Activated T-cell treated with anti-CD3 and anti-CD28 coated beads, Interleukin-2, amount 50 U/mL, for 48 hours (primary cell): Measurements from ENCODE around the gene RMND5B.
"Not testable (repeated sequence)": the region's sequence is repeated elsewhere in the genome, so short reads cannot be mapped to it uniquely, and the experiment has no call there.

Experiments used
- DNase-seq, 2 experiments: peaks; one replicate each; pipeline ENCODE4 v3.0.0-alpha.2; 2020

RMND5B gene

DNA sequence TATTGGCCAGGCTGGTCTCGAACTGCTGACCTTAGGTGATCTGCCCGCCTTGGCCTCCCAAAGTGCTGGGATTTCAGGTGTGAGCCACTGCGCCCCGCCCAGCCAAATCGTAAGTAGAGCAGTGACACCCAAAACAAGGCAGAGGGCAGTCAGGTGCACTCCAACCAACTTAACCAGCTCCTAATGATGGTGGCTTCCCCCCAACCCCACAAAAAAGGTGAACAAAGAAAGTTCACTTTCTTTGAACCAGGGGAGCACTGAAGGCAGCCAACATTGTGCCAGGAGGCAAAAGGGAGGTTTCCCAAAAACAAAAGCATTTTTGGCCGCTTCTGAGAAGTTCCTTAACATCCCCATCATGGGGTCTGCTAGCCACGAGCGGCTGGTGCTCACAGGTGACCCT is 46.8 kb downstream of the RMND5B start:
- DNase-seq, result no peak

DNA sequence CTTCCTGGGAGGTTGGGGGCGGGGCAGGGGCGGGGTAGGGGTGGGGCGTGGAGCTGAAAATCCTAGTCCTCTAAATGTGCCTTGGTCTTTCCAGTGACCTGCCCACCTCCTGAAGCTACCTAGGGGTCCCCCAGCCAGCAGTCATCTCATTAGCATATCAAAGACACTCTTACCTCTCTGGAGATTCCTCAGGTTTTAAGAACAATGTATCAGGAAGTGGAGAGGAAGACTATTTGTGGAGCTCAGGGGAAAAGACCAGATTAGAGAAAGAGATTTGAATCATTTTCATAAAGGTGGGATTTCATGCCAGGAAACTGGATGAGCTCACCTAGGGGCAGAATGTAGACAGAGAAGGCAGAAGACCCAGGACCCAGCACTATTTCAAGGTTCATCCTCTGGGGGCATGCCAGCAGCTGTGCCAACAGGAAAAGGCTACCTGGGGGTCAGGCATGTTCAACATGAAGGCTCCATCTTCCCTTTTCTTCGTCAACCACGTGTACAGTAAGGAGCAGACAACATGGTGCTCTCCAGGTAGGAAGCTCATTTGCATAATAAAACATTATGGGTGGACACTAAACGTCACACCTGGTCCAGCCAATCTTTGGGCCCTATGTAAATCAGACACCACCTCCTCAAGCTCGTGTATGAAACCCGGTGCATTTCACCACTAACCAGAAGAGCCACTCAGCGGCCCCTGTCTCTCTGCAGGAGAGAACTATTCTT is 49.5 kb downstream of the RMND5B start:
- DNase-seq, result no peak

DNA sequence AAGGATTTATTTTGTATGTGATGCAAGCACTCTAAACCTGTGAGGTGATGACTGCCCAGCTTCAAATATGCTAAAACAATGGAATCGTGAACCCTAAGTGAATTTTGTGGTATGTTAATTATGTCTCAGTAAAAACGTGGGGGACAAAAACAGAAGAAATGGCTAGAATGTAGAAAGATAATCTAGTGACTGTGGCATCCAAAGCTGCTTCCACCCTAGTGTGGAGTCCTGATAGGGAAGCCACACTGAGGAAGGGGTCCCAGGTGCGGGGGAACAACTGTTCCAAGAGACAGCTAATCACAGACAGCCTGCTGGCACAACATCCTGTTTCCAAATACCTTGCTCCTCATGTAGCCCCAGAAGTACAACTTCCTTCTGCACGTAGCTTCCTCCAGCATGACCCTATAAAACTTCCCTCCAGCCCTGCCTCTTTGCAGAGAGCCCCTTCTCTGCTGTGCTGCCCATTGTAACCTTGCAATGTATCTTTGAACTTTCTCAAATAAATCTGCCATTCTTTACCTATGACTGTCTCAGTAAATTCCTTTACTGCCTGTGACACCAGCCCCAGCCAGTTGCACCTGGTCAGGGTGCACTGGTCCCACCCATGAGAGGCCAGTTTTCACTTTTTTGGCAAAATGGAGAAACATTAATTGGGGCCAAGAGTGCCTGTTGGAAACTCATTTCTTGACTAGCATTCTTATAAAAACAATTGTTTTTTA is 51.5 kb downstream of the RMND5B start:
- no peak for DNase-seq

DNA sequence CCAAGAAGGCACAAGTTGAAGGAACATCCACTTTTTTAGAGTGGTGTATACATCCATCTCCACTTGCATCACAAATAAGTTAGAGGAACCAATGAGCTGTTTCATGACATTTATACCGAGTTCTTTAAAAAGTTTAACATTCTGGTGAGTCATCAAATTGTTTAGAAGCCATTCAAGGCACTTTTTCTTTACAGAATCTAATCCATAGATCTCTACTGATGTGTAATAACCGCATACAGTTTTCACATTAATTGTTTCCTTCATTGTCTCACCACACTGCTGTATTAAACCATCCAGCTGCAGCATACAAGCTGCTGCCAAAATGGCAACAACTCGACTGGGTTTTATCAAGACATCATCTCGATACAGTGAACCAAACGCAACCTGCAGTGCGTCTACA is 55.6 kb downstream of the RMND5B start:
- DNase-seq, result no peak

DNA sequence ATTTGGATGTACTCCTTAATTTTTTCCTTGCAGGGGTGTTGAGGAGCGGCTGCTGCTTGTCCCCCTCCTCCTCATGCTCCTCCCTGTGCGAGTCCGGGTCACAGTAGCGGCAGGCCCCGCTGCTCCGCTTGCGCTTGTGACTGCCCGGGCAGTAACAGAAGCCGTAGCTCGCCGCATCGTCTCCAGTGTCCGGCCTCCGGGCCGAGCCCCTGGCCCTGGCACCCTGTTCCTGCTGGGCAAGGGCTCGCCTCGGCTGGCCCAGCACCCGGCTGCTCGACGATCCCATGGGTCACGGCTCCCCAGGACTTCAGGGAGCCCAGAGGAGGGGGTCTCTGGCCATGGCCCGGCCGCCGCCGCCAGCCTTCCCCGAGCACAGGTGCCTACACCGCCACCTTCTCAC is 56.2 kb downstream of the RMND5B start, which contains the start of gene GMCL2:
Gene GMCL2, minus strand, starts transcription at position 358 of the 400 bp plus-strand sequence. Its CDS starts 72 bp downstream, at position 286.
- no peak for DNase-seq

DNA sequence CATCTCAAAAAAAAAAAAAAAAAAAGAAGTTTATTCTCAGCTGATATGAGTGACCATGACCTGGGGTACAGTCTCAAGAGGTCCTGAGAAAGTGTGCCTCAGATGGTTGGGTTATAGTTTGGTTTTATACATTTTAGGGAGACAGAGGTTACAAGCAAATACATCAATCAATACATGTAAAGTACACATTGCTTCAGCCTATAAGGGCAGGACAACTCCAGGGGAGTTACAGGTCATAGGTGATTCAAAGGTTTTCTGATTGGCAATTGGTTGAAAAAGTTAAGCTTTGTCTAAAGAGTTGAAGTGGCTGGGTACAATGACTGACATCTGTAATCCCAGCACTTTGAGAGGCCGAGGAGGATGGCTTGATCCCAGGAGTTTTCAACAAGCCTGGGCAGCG is 58.6 kb downstream of the RMND5B start:
- no peak for DNase-seq

DNA sequence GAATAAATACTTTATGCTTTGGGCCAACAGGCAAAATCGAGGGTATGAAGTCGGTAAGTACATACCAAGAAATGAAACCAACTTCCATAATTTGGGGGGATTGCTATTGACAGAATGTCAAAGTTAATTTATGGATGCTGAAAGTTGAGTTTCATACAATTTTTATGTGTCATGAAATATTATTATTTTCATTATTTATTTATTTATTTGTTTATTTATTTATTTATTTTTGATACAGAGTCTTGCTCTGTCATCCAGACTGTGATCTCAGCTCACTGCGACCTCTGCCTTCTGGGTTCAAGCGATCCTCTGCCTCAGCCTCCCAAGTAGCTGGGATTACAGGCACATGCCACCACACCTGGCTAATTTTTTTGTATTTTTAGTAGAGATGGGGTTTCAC is 60.8 kb downstream of the RMND5B start:
- no peak for DNase-seq

DNA sequence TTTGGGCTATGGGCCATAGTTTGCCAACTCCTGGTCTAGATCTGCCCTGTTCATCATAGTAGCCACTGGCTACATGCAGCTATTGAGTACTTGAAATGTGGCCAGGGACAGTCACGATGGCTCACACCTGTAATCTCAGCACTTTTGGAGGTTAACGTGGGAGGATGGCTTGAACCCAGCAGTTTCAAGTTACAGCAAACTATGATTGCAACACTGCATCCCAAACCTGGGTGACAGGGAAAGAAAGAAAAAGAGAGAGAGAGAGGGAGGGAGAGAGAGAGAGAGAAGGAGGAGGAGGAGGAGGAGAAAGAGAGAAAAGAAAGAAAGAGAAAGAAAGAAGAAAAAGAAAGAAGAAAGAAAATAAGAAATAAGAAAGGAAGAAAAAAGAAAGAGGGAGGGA is 61.4 kb downstream of the RMND5B start:
- DNase-seq, result no peak

DNA sequence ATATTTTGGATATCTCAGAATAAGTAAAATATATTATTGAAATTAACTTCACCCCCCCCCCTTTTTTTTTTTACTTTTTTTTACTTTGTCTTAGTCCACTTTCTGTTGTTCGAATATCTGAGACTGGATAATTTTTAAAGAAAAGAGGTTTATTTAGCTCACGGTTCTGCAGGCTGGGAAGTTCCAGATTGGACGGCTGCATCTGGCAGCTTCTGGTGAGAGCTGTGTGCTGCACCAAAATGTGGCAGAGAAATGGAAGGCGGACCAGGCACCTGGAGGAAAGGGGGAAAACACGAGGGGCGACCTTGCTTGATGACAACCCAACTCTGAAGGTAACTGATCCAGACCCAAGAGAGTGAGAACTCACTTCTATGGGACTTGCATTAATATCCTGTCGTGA is 62.0 kb downstream of the RMND5B start:
- no peak for DNase-seq

DNA sequence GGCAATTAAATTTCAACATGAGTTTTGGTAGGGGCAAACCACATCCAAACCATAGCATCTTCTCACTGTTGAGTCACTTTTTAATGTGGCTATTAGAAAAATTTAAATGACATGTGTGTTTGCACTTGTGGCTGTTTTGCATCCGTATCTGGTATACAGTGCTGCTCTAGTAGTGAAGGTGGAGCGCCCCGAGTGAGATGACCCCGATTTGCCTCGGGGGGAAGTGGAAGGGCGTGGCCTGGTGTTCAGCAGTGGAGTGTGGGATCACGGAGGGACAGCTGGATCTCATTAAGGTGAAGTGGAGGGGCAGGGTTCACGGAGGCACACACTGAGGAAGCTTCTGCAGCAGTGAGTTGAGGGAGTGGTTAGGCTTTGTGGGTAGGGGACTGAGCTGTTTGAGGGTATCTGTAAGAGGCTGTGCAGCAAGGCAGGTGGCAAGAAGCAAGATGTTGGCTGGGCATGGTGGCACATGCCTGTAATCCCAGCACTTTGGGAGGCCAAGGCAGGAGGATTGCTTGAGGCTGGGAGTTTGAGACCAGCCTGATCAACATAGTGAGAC is 62.5 kb downstream of the RMND5B start:
- DNase-seq, result no peak

DNA sequence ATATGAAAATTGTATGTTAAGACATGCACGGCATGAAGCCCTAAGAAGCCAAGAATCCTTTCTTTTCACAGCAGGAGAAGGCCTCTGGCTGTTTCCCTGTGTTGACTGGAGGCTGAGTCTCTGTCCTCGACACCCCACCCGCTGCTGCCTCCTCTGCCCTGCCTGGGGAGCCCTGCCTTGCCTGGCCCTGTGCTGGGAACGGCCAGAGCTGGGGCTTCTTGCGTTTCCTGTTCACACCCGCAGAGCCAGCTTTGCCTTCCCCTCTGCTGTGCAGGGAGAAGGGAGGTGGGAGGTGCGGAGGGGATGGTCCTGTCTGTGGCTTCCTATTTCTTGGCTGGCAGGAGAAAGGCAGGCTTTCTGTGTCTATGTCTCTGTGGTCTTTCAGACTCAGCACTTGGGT is 63.2 kb downstream of the RMND5B start:
- DNase-seq, result no peak

DNA sequence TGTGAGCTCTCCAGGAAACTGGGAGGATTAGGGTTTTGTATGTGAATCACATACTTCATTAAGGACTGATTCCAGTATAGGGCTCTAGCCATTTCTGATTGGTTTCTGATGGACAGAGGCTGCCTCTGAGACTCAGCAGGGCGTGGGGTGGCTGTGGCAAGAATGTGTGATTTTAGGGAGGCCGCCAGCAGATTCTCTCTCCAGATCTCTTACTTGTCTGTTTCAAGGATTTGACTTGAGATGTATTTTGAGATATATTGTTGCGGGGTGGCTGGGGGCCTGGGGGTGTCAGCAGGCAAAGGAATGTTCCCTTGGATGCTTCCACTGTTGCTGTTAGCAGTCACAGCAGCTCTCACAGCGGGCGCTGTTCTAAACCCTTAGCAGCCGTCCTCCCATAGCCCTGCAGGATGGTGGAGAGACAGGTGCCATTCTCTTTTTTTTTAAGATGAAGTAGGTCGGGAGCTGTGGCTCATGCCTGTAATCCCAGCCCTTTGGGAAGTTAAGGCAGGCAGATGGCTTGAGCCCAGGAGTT is 65.5 kb downstream of the RMND5B start:
- no peak for DNase-seq

DNA sequence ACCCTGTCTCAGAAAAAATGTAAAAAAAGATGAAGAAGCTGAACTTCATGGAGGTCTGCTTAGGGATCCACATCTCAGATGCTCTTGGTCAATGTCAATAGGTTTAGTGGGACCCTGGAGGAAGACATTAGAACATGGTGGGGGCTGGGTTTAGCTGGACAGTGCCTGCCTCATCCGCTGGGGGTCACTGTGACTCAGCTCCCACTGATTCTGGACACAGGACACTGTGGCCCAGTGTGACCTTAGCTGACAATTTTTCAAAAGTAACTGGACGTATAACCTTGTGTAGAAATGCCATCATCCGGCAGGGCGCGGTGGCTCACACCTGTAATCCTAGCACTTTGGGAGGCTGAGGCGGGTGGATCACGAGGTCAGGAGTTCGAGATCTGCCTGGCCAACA is 66.2 kb downstream of the RMND5B start:
- DNase-seq, result no peak

DNA sequence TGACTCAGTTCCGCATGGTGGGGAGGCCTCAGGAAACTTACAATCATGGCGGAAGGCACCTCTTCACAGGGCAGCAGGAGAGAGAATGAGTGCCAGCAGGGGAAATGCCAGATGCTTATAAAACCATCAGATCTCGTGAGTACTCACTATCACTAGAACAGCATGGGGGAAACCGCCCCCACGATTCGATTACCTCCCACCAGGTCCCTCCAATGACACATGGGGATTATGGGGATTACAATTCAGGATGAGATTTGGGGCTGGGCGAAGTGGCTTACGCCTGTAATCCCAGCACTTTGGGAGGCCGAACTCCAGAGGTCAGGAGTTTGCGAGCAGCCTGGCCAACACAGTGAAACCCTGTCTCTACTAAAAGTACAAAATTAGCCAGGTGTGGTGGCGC is 67.3 kb downstream of the RMND5B start:
- not testable (repeated sequence) for DNase-seq

DNA sequence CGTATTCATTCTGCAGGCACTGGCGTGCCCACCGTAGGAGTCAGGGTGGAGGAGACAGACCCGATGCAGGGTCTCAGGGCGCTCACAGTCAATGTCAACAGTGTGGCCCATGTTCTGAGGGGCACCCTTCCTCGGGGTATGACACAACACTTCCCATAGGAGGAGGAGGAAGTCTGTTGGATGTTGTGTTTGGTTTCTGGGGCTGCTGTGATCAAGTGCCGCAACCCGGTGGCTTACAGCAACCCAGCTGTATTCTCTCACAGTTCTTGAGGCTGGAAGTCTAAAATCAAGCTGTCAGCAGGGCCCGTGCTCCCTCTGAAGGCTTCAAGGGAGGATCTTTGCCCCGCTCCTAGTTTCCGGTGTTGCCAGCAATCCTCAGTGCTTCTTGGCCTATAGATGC is 67.9 kb downstream of the RMND5B start:
- no peak for DNase-seq

DNA sequence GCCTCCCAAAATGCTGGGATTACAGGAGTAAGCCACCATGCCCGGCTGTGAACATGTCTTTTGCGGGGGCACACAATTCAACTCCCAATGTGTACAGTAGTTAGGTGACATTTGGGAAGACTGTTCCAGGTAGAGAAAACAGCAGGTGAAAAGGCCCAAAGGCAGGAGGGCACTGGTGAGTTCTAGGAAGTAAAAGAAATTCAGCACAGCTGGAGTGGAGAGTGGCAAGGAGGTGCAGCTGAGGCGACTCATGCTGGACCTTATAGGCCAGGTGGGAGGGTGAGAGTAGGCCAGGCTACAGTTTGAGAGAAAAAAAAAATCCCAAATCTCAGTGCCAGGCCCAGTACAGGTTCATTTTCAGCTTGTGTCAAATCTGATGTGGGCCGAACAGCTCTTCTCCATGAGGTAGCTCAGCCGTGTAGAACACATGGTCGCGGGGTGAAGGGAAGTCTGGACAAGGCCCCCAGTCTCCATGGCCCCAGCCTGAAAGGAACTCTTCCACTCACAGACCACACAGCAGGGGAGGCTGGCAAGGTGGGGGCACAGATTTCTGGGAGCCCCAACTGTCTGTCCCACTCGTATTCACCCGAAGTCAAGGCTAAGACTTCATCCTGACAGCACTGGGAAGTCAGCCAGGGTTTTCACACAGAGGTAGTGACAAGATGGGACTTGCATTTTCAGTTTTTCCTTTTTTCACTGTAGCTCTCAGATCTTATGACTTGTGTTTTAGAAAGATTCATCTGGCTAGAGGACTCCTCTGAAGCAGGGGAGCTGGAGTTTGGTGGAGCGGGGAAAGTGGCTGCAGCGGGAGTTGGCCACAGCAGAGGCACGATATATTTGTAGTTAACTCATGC is 69.0 kb downstream of the RMND5B start:
- DNase-seq, result no peak
